Measurements from ENCODE around the gene MARF1.

- no peak for TF ChIP-seq CTCF (IDR thresholded peaks at IDR 0.05)
- TF ChIP-seq POLR2A (IDR thresholded peaks at IDR 0.05): no peak
These were observed 31.3 kb downstream of the MARF1 start for GRCh38 chr16:15611610-15612009.

Data from uterus (tissue), 2 donors.